HL-60 (cell line): Measurements from ENCODE around the gene TMC5.

Experiments
- CTCF ChIP-seq: IDR thresholded peaks from one replicate; pipeline ENCODE4 v1.5.1; 2011; ENCODE audit warnings: low read length, control low read depth, inconsistent platforms; ENCODE audit not compliant: insufficient read depth
- GABPA ChIP-seq: IDR thresholded peaks from 2 replicates; pipeline ENCODE4 v1.6.1; 2012; ENCODE audit warnings: low read depth
- POLR2AphosphoS5 ChIP-seq: IDR thresholded peaks from 2 replicates; pipeline ENCODE4 v1.6.1; 2012; ENCODE audit warnings: low read depth
- REST ChIP-seq: IDR thresholded peaks from 2 replicates; pipeline ENCODE4 v1.6.1; 2012; ENCODE audit warnings: low read depth; ENCODE audit not compliant: insufficient replicate concordance

- TF ChIP-seq CTCF = no peak
- no peak for TF ChIP-seq REST
- TF ChIP-seq POLR2AphosphoS5 = no peak
- no peak for TF ChIP-seq GABPA
Measured at GRCh38 chr16:19505600-19506303, 88.1 kb downstream of the TMC5 start.
